NCI-H1436 treated with DMSO at 0.1 percent for 48 hours (cell line): ENCODE results near the gene SMC6.

Source experiments
- DNase-seq: peaks from one replicate; lab custom pipeline; 2025; lab: John Stamatoyannopoulos, UW

Gene SMC6

DNA sequence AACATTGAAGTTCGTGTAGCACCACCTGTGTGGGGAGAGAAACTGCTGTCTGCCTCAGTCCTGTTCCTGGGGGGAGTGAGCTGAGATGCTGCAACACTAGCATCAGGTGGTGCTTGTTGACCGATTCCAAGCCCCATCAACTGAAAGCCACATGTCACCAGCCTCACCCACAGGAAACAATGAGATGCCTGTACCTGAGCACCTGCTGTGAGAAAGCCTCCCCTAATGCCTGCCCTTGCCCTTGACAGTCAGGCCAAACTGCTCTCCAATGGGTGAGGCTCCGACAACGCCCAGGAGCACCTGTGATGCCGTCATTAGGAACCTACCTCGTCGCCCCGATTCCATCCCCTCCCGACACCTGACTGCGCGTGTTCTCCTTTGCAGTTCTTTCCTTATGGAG, 104.6 kb downstream of the SMC6 start:
- DNase-seq, result no peak

- DNase-seq, result no peak
Measured at GRCh38 chr2:17648581-17648980, 105.0 kb downstream of the SMC6 start.

- no peak for DNase-seq
Measured at GRCh38 chr2:17646838-17647701, 106.5 kb downstream of the SMC6 start.

GRCh38 chr2:17646081-17646554, 107.5 kb downstream of the SMC6 start:
- no peak for DNase-seq

DNA sequence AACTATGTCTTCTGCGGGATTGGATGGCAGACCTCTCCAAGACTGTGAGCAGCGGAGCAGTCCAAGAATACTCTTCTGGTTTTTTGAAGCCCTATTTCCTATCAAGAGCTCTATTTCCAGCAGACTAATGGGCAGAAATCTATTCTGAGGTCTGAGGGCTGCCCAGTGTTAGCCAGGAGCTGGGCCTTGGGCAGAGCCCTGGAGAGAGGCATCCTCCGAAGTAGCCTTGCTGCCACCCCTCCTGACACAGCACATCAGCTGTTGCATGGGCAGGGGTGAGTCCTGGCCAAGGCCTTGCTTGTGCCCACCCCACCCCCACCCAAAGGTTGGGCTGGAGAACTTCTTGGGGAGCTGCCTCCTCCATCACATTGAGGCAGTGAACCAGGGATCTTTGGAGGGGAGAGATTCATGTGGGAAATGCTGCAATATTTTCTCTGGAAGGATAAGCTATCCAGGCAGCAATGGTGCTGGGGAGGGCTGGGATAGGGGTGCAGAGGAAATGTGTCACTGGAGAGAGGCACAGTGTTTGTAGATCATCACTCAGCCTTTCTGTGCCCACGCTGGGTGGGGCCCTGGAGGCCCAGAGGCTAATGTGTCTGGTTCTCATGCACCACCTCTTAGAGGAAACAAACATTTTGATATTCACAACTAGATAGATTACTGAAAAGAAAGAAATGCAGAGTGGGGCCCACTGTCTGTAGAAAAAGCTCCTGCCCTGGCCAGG, 108.5 kb downstream of the SMC6 start:
- no peak for DNase-seq

GRCh38 chr2:17643031-17643615, 110.5 kb downstream of the SMC6 start:
- no peak for DNase-seq

DNA sequence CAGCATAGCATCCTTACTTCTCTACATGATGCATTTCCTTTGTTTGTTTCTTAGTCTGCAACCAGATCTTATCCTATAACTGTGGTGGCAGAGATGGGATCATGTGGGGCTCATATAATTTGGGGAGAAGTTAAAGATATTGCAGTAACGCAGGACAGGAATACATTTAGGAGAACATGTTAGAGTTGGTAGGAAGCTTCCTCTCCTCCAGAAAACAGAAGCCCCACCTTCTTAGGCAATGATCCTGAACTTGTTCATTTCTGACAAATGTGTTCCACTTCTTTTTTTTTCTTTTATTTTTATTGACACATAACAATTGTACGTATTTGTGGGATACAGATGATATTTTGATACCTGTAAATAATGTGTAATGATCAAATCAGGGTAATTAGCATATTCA, 113.2 kb downstream of the SMC6 start:
- DNase-seq, result no peak

DNA sequence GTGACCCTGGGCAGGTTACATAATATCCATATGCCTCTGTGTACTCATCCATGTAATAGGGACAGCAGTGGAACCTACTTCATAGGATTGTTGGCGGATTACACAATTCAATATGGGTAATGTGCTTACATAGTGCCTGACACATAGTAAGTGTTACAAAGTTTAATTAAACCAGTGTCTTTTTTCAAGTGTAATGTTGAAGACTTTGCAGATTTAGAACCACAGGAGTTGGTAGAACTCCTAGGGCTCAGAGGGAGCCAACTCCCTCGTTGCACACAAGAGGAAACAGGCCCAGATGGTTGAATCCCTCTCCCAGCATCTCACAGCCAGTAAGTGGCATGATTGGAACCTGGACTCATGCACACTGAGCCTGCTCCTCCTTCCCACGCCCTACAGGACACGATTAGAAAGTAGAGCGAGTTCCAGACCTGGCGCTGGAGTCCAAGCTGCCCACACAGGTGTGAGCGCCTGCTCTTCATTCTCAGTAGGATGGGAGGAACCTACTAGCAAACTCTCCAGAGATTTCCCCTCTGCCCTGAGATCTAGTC, 115.3 kb downstream of the SMC6 start:
- no peak for DNase-seq

GRCh38 chr2:17637131-17637906, 116.3 kb downstream of the SMC6 start:
- DNase-seq, result no peak

- no peak for DNase-seq
Measured at GRCh38 chr2:17636257-17636656, 117.4 kb downstream of the SMC6 start.

DNA sequence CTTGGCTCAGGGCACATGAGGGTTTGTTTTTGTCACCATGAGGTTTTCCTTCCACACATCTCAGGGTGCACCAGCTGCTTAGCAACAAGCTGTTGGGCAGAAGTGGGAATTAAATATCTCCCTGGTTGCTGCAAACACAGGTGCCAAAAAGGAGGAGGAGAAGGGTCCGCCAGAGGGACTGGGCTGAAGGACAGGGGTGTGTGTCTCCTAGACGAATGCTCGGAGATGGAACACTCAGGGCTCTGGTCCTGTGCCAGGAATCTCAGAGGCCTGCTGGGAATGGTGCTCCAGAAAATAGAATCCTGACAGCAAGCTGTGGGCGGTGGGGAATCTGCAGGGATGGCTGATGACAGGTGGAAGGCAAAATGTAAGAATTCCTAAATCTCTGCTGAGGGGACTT, 118.6 kb downstream of the SMC6 start:
- no peak for DNase-seq

DNA sequence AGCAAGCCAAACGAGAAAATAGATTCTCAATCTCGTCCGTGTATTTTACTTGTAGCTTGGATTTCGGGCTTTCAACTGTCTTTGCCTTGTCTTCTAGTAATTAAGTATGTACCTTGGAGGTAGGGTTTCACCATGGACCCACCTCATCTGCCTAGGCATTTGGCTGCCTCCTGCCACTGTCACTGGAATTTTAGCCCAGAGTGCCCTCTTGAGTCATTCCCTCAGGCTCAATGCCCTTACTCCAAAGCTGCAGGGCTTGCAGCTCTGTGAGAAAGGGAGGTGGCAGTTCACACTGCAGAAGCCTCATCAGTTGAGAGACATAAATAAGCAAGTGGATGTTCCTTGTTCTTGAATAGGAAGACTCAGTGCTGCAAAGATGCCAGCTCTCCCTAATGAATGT, 123.5 kb downstream of the SMC6 start:
- no peak for DNase-seq

- DNase-seq, result no peak
Measured at GRCh38 chr2:17628349-17629261, 125.0 kb downstream of the SMC6 start.

DNA sequence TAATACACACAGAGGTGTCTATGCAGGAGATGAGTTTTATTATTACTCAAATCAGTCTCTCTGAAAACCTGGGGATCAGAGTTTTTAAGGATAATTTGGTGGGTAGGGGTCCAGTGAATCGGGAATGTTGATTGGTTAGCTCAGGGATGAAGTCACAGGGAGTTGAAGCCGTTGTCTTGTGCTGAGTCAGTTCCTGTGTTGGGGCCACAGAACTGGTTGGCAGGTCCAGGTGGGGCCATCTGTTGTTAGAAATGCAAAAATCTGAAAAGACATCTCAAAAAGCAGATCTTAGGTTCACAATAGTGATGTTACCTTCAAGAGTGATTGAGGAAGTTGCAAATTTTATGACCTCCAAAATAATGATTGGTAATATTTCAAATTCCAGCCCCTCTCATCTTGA, 126.2 kb downstream of the SMC6 start:
- DNase-seq, result no peak

GRCh38 chr2:17626986-17627385, 126.6 kb downstream of the SMC6 start:
- no peak for DNase-seq

GRCh38 chr2:17625446-17625845, 128.2 kb downstream of the SMC6 start:
- DNase-seq, result no peak

GRCh38 chr2:17621781-17622180, 131.8 kb downstream of the SMC6 start:
- no peak for DNase-seq

DNA sequence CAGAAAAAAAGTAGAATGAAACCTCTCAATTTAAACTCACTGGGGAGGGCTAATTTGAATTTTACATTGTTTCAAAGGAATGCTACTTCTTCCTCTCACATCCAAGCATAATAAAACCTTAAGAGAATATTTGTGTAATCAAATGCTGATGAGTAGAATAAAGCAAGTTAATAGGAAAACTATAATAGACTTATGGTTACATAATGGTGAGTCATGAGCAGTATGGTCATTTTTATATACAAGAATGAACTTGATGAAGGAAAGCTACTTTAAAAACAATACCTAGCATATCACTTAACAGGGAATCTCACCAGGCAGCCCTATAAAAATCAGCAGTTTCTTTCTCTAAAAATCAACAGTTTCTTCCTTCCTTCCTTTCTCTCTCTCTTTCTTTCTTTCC, 132.8 kb downstream of the SMC6 start:
- no peak for DNase-seq

DNA sequence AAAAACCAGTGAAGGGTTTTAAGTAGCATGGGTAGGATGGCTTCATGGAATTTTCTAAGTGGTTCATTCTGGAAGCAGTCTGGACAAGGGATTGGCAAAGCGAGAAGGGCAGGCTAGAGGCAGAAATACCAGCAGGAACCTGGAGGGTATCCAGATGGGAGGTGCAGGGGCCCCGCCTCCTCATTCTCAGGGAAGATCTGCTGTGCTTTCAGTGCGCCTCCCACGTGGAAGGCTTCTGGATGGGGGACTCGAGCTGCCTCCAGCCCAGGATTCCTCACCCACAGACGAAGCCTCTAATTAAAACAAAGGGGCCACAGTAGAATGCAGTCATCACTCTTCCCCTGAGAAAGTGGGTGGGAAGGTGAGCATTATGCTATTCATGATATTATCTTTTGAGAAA, 133.3 kb downstream of the SMC6 start:
- no peak for DNase-seq

GRCh38 chr2:17617955-17618354, 135.7 kb downstream of the SMC6 start:
- no peak for DNase-seq

DNA sequence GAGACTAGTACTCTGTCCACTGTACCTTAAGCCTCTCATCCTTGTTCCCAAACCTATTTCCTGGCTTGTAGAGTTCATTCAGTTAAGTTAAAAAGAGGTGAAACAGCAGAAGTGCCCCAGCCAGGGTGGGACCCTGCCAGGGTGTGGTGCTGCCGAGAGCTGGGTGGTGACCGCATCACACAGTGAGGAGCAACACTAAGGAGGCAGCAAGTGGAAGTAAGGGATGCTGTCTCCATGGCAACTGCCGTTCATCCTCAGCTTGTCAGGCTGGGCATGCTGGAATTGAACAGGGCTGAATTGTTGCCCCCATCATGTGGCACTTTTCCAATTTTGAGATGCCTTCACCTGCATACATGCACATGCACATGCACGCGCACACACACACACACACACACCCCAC, 136.1 kb downstream of the SMC6 start:
- no peak for DNase-seq
